SK-N-SH treated with all-trans-retinoic acid at 6 μM for 48 hours (cell line): ENCODE data around the gene ARID1B.

Experiments used
- ATAC-seq: fragments of 200-7000 bp; cut with Tn5 transposase; 3 replicates; pipeline ENCODE4 v1.9.1; 2020; ENCODE audit warnings: mild to moderate bottlenecking, moderate library complexity
- ARNTL ChIP-seq: fragments of 450-650 bp; formaldehyde crosslinking; IDR thresholded peaks from 2 replicates; pipeline ENCODE4 v1.5.0; 2020; ENCODE audit warnings: low read depth, mild to moderate bottlenecking, moderate library complexity, borderline replicate concordance
- BACH2 ChIP-seq: fragments of 250-450 bp; sonication (Bioruptor Pico); IDR thresholded peaks from 2 replicates; pipeline ENCODE4 v1.9.0; 2021; ENCODE audit warnings: mild to moderate bottlenecking, borderline replicate concordance
- CSDC2 ChIP-seq: fragments of 250-450 bp; sonication (Bioruptor Pico); IDR thresholded peaks from 2 replicates; pipeline ENCODE4 v1.5.0; 2020; ENCODE audit warnings: mild to moderate bottlenecking, moderate library complexity
- ESRRG ChIP-seq: fragments of 250-450 bp; sonication (Bioruptor Pico); IDR thresholded peaks from 2 replicates; pipeline ENCODE4 v1.6.1; 2021; ENCODE audit warnings: mild to moderate bottlenecking
- GLIS3 ChIP-seq: fragments of 250-450 bp; sonication (Bioruptor Pico); IDR thresholded peaks from 2 replicates; pipeline ENCODE4 v1.5.0; 2020; ENCODE audit warnings: mild to moderate bottlenecking, moderate library complexity
- OSR1 ChIP-seq: fragments of 250-450 bp; sonication (Bioruptor Pico); IDR thresholded peaks from 2 replicates; pipeline ENCODE4 v1.8.0; 2022; ENCODE audit warnings: moderate library complexity, mild to moderate bottlenecking, inconsistent platforms
- PPARA ChIP-seq: fragments of 250-450 bp; sonication (Bioruptor Pico); IDR thresholded peaks from 2 replicates; pipeline ENCODE4 v1.5.0; 2020; ENCODE audit warnings: mild to moderate bottlenecking, borderline replicate concordance
- RARB ChIP-seq: fragments of 250-450 bp; sonication (Bioruptor Pico); IDR thresholded peaks from 2 replicates; pipeline ENCODE4 v1.8.0; 2021; ENCODE audit warnings: mild to moderate bottlenecking, moderate library complexity
- SNAI2 ChIP-seq: fragments of 250-450 bp; sonication (Bioruptor Pico); IDR thresholded peaks from 2 replicates; pipeline ENCODE4 v1.5.0; 2020; ENCODE audit warnings: mild to moderate bottlenecking, moderate library complexity
- TCF4 ChIP-seq: fragments of 250-450 bp; sonication (Bioruptor Pico); IDR thresholded peaks from 2 replicates; pipeline ENCODE4 v1.8.0; 2021; ENCODE audit warnings: mild to moderate bottlenecking, moderate library complexity, borderline replicate concordance
- TOX ChIP-seq: fragments of 250-450 bp; sonication (Bioruptor Pico); IDR thresholded peaks from 2 replicates; pipeline ENCODE4 v1.8.0; 2021; ENCODE audit warnings: mild to moderate bottlenecking, moderate library complexity, borderline replicate concordance
- ZC3H10 ChIP-seq: fragments of 250-450 bp; sonication (Bioruptor Pico); IDR thresholded peaks from 2 replicates; pipeline ENCODE4 v1.5.1; 2021; ENCODE audit warnings: mild to moderate bottlenecking, moderate library complexity
- ZFP3 ChIP-seq: fragments of 250-450 bp; sonication (Bioruptor Pico); IDR thresholded peaks from 2 replicates; pipeline ENCODE4 v1.5.0; 2020; ENCODE audit warnings: mild to moderate bottlenecking, moderate library complexity
- ZNF565 ChIP-seq: fragments of 450-650 bp; formaldehyde crosslinking; conservative IDR thresholded peaks from 2 replicates; pipeline ENCODE4 v1.5.0; 2020; ENCODE audit warnings: low read depth, mild to moderate bottlenecking, moderate library complexity
- ZNF70 ChIP-seq: fragments of 450-650 bp; formaldehyde crosslinking; IDR thresholded peaks from 2 replicates; pipeline ENCODE4 v1.5.0; 2020; ENCODE audit warnings: mild to moderate bottlenecking, moderate library complexity
- ZNF8 ChIP-seq: fragments of 450-650 bp; formaldehyde crosslinking; IDR thresholded peaks from 2 replicates; pipeline ENCODE4 v1.5.0; 2020; ENCODE audit warnings: mild to moderate bottlenecking, moderate library complexity
- TF ChIP-seq, protein P1 (sequence below): fragments of 250-450 bp; sonication (Bioruptor Pico); IDR thresholded peaks from 2 replicates; pipeline ENCODE4 v1.5.0; 2020; ENCODE audit warnings: mild to moderate bottlenecking, moderate library complexity
- TF ChIP-seq, protein P2 (sequence below): fragments of 250-450 bp; sonication (Bioruptor Pico); IDR thresholded peaks from 2 replicates; pipeline ENCODE4 v1.8.0; 2020; ENCODE audit warnings: mild to moderate bottlenecking, moderate library complexity, borderline replicate concordance
- TF ChIP-seq, protein P3 (sequence below): fragments of 250-450 bp; sonication (Bioruptor Pico); IDR thresholded peaks from 2 replicates; pipeline ENCODE4 v1.8.0; 2021; ENCODE audit warnings: low read depth, mild to moderate bottlenecking, moderate library complexity, borderline replicate concordance
- TF ChIP-seq, protein P4 (sequence below): fragments of 250-450 bp; sonication (Bioruptor Pico); IDR thresholded peaks from 2 replicates; pipeline ENCODE4 v1.5.1; 2021; ENCODE audit warnings: mild to moderate bottlenecking, moderate library complexity
- TF ChIP-seq, protein P5 (sequence below): fragments of 250-450 bp; sonication (Bioruptor Pico); IDR thresholded peaks from 2 replicates; pipeline ENCODE4 v1.5.1; 2020; ENCODE audit warnings: low read depth, mild to moderate bottlenecking, moderate library complexity

Gene ARID1B

DNA sequence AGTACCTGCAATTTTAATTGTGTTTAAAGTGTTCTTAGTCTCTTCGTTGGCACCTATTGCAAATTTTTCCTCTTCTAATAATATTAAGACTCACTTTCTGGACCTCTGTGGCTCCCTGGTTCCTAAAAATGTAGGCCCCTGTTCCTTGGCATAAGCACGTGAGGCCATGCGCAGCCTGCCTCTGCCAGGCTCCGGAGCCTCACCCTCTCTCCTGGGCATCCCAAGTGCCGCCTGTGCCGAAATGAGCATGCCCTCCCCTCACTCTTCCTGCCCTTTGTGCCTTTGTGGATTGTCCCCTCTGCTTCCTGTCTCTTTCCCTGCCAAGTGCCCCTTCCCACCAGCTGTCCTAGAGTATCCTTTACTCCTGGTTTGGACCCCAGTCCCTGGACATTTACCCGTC, 300.1 kb downstream of the ARID1B start:
- no peak for ATAC-seq
- TF ChIP-seq ZC3H10 (no peak), ZNF565 (CRISPR knock-in tag) (no peak), SNAI2 (no peak), ESRRG (CRISPR knock-in tag) (no peak), OSR1 (CRISPR knock-in tag) (no peak), PPARA (CRISPR knock-in tag) (no peak), BACH2 (CRISPR knock-in tag) (no peak), ZNF8 (CRISPR knock-in tag) (no peak), CSDC2 (CRISPR knock-in tag) (no peak), TCF4 (CRISPR knock-in tag) (no peak), ZFP3 (CRISPR knock-in tag) (no peak), RARB (CRISPR knock-in tag) (no peak), ZNF70 (CRISPR knock-in tag) (no peak), TOX (CRISPR knock-in tag) (no peak)
- TF ChIP-seq, protein P1, sequence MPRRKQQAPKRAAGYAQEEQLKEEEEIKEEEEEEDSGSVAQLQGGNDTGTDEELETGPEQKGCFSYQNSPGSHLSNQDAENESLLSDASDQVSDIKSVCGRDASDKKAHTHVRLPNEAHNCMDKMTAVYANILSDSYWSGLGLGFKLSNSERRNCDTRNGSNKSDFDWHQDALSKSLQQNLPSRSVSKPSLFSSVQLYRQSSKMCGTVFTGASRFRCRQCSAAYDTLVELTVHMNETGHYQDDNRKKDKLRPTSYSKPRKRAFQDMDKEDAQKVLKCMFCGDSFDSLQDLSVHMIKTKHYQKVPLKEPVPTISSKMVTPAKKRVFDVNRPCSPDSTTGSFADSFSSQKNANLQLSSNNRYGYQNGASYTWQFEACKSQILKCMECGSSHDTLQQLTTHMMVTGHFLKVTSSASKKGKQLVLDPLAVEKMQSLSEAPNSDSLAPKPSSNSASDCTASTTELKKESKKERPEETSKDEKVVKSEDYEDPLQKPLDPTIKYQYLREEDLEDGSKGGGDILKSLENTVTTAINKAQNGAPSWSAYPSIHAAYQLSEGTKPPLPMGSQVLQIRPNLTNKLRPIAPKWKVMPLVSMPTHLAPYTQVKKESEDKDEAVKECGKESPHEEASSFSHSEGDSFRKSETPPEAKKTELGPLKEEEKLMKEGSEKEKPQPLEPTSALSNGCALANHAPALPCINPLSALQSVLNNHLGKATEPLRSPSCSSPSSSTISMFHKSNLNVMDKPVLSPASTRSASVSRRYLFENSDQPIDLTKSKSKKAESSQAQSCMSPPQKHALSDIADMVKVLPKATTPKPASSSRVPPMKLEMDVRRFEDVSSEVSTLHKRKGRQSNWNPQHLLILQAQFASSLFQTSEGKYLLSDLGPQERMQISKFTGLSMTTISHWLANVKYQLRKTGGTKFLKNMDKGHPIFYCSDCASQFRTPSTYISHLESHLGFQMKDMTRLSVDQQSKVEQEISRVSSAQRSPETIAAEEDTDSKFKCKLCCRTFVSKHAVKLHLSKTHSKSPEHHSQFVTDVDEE = no peak
- TF ChIP-seq, protein P2, sequence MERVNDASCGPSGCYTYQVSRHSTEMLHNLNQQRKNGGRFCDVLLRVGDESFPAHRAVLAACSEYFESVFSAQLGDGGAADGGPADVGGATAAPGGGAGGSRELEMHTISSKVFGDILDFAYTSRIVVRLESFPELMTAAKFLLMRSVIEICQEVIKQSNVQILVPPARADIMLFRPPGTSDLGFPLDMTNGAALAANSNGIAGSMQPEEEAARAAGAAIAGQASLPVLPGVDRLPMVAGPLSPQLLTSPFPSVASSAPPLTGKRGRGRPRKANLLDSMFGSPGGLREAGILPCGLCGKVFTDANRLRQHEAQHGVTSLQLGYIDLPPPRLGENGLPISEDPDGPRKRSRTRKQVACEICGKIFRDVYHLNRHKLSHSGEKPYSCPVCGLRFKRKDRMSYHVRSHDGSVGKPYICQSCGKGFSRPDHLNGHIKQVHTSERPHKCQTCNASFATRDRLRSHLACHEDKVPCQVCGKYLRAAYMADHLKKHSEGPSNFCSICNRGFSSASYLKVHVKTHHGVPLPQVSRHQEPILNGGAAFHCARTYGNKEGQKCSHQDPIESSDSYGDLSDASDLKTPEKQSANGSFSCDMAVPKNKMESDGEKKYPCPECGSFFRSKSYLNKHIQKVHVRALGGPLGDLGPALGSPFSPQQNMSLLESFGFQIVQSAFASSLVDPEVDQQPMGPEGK (CRISPR knock-in tag) = no peak
- TF ChIP-seq, protein P3, sequence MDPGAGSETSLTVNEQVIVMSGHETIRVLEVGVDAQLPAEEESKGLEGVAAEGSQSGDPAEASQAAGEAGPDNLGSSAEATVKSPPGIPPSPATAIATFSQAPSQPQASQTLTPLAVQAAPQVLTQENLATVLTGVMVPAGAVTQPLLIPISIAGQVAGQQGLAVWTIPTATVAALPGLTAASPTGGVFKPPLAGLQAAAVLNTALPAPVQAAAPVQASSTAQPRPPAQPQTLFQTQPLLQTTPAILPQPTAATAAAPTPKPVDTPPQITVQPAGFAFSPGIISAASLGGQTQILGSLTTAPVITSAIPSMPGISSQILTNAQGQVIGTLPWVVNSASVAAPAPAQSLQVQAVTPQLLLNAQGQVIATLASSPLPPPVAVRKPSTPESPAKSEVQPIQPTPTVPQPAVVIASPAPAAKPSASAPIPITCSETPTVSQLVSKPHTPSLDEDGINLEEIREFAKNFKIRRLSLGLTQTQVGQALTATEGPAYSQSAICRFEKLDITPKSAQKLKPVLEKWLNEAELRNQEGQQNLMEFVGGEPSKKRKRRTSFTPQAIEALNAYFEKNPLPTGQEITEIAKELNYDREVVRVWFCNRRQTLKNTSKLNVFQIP = no peak
- TF ChIP-seq, all 23 proteins: peak for 0

DNA sequence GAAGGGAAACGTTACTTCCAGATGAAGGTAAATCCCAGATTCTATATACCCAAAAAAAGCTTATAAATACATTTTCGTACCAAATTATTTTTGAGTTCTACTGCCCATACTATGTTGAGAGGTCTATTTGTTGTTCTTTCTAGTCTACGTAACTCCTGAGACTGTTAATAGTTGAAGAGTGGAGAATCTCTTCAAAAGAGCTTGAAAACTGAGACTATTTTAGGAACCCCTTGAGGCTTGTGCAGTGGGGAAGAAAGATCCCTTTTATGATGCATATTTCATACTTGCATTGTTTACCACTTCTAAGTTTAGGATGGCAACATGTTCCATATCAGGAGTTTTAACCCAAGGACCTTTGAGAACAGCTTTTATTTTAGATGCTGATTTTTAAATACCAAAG, 301.1 kb downstream of the ARID1B start:
- no peak for ATAC-seq
- no peak for TF ChIP-seq ZNF565 (CRISPR knock-in tag)
- no peak for TF ChIP-seq ZNF70 (CRISPR knock-in tag)
- no peak for TF ChIP-seq ARNTL (CRISPR knock-in tag)
- no peak for TF ChIP-seq RARB (CRISPR knock-in tag)
- no peak for TF ChIP-seq TCF4 (CRISPR knock-in tag)
- TF ChIP-seq, protein P3 = no peak
- TF ChIP-seq, protein P4, sequence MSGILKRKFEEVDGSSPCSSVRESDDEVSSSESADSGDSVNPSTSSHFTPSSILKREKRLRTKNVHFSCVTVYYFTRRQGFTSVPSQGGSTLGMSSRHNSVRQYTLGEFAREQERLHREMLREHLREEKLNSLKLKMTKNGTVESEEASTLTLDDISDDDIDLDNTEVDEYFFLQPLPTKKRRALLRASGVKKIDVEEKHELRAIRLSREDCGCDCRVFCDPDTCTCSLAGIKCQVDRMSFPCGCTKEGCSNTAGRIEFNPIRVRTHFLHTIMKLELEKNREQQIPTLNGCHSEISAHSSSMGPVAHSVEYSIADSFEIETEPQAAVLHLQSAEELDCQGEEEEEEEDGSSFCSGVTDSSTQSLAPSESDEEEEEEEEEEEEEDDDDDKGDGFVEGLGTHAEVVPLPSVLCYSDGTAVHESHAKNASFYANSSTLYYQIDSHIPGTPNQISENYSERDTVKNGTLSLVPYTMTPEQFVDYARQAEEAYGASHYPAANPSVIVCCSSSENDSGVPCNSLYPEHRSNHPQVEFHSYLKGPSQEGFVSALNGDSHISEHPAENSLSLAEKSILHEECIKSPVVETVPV (CRISPR knock-in tag) = no peak
- TF ChIP-seq ZFP3 (CRISPR knock-in tag) = no peak
- no peak for TF ChIP-seq ESRRG (CRISPR knock-in tag)
- TF ChIP-seq, protein P2 (CRISPR knock-in tag) = no peak
- no peak for TF ChIP-seq PPARA (CRISPR knock-in tag)
- no peak for TF ChIP-seq BACH2 (CRISPR knock-in tag)
- no peak for TF ChIP-seq GLIS3 (CRISPR knock-in tag)
- TF ChIP-seq CSDC2 (CRISPR knock-in tag) = no peak
- TF ChIP-seq, protein P5, sequence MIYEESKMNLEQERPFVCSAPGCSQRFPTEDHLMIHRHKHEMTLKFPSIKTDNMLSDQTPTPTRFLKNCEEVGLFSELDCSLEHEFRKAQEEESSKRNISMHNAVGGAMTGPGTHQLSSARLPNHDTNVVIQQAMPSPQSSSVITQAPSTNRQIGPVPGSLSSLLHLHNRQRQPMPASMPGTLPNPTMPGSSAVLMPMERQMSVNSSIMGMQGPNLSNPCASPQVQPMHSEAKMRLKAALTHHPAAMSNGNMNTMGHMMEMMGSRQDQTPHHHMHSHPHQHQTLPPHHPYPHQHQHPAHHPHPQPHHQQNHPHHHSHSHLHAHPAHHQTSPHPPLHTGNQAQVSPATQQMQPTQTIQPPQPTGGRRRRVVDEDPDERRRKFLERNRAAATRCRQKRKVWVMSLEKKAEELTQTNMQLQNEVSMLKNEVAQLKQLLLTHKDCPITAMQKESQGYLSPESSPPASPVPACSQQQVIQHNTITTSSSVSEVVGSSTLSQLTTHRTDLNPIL = no peak
- TF ChIP-seq SNAI2 = no peak
- TF ChIP-seq, all 23 proteins: peak for 0
